Epithelial cell of alveolus of lung (primary cell): ENCODE data around the gene IL7R. TPM values are rescaled to one million over a fixed set of nuclear protein-coding genes. Genes with fewer than 3 reads are reported as not detected.

ENCODE experiments used
- total RNA-seq: library from RNA; depleted of rRNA; stranded (reverse); fragments of >200 nt; gene quantifications from 2 replicates; pipeline ENCODE4 v1.2.1, GENCODE V29; 2015

Gene IL7R, protein sequence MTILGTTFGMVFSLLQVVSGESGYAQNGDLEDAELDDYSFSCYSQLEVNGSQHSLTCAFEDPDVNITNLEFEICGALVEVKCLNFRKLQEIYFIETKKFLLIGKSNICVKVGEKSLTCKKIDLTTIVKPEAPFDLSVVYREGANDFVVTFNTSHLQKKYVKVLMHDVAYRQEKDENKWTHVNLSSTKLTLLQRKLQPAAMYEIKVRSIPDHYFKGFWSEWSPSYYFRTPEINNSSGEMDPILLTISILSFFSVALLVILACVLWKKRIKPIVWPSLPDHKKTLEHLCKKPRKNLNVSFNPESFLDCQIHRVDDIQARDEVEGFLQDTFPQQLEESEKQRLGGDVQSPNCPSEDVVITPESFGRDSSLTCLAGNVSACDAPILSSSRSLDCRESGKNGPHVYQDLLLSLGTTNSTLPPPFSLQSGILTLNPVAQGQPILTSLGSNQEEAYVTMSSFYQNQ
- total RNA-seq, result 0.48 and 19.7 TPM in 2 replicates

DNA sequence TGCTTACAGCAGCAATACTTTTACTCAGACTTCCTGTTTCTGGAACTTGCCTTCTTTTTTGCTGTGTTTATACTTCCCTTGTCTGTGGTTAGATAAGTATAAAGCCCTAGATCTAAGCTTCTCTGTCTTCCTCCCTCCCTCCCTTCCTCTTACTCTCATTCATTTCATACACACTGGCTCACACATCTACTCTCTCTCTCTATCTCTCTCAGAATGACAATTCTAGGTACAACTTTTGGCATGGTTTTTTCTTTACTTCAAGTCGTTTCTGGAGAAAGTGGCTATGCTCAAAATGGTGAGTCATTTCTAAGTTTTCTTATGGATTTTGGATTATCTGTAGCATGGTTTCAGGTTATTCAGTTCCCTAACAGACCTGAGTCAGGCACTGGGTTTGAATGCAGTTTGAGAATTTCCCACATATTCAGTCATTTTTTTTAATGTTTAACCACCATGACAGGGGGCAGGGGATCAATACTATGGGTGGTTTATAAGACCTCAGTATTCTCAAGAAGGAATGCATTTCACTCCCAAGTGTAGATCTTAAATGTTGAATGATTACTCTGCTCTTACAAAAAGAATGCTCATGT, at the start of gene IL7R:
TSS of gene IL7R (plus strand) at position 127 of the 587 bp plus-strand sequence. CDS start at position 214, 87 bp downstream.

Other genes with a start within 250 kb of the IL7R start
- 1.8 and 5.4 TPM in 2 replicates for gene SPEF2, start 239.0 kb upstream of the IL7R start, total RNA-seq
- gene CAPSL, start 81.7 kb downstream of the IL7R start, total RNA-seq, result not detected in 2 replicates
- gene UGT3A1, start 134.5 kb downstream of the IL7R start, total RNA-seq, result not detected in 2 replicates
- not detected in 2 replicates for gene UGT3A2, start 210.0 kb downstream of the IL7R start, total RNA-seq